Effector memory CD4-positive, alpha-beta T cell (primary cell): Measurements from ENCODE around the gene DAP.

Experiments
- DNase-seq, 3 donors: peaks; one replicate each; pipeline ENCODE4 v3.0.0-alpha.2; 2020
- H3K27ac ChIP-seq: 2 replicates; pipeline ENCODE4 v1.7.0; 2013; ENCODE audit warnings: mild to moderate bottlenecking, low read length, moderate library complexity; ENCODE audit not compliant: insufficient read depth, poor library complexity, severe bottlenecking
- H3K27me3 ChIP-seq: replicated peaks from 2 replicates; pipeline ENCODE4 v1.7.0; 2013; ENCODE audit warnings: mild to moderate bottlenecking, low read length; ENCODE audit not compliant: insufficient read depth, control insufficient read depth, poor library complexity, severe bottlenecking
- H3K36me3 ChIP-seq: 2 replicates; pipeline ENCODE4 v1.7.0; 2013; ENCODE audit warnings: mild to moderate bottlenecking, low read length, moderate library complexity; ENCODE audit not compliant: control insufficient read depth, insufficient read depth
- H3K4me1 ChIP-seq: 2 replicates; pipeline ENCODE4 v1.7.0; 2013; ENCODE audit warnings: low read length, mild to moderate bottlenecking; ENCODE audit not compliant: control insufficient read depth, insufficient read depth, poor library complexity, severe bottlenecking
- H3K4me3 ChIP-seq: 2 replicates; pipeline ENCODE4 v1.7.0; 2013; ENCODE audit warnings: low read length, low read depth, mild to moderate bottlenecking; ENCODE audit not compliant: insufficient read depth, poor library complexity, severe bottlenecking
- H3K9me3 ChIP-seq: 2 replicates; pipeline ENCODE4 v1.7.0; 2013; ENCODE audit warnings: mild to moderate bottlenecking, low read length, moderate library complexity; ENCODE audit not compliant: control insufficient read depth

The DAP gene

GRCh38 chr5:10747678-10748622 is 13.1 kb downstream of the DAP start:
- no peaks in the 10 kb centered on the region for H3K9me3 ChIP-seq
- H3K27me3 ChIP-seq, result no peaks in the 10 kb centered on the region
- H3K4me1 ChIP-seq, result no peaks in the 10 kb centered on the region
- no peak overlapping the region for H3K4me3 ChIP-seq
- no peak for DNase-seq
- peaks cover 49% of the 10 kb centered on the region for H3K36me3 ChIP-seq
- H3K27ac ChIP-seq, result no peak overlapping the region

DNA sequence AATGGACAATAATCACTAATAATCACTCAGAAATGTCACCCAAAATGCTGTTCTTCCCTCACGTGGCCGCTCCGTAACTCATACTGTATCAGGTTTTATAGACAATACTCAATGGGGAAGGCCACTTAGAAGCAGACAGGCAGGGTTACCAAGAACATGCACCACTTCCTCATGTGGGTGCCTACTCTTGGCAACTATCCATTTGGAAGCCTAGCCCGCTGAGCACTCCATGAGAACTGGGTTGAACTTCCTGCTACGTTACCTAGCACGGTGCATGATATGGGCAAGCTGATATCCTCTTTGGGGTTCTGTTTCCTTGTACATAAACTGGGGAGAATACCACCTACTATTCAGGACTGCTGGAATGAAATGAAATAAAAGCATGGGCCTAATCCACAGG is 14.3 kb downstream of the DAP start:
- no peak for DNase-seq
- Histone ChIP-seq H3K4me1 (no peaks in the 10 kb centered on the region), H3K27me3 (no peaks in the 10 kb centered on the region), H3K4me3 (no peak overlapping the region), H3K36me3 (peaks cover 44% of the 10 kb centered on the region), H3K27ac (no peak overlapping the region), H3K9me3 (no peaks in the 10 kb centered on the region)

DNA sequence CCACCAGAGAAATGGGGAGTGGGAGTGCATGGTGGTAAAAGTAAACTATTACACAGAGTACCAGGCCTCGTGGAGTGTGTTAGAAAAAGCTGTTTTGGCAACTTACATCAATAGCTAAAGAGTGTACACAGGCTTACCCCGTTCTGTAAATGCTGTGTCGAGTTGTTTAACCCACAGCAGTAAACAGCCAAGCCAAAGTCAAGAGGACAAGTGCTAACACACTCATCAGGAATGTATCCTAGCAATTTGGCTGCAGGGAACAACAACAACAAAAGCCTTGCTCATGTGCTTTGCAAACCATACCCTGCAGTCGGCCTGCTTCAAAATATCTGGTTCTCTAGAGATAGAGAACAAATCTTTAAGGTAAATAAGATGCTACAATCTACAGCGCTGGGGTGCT is 15.9 kb downstream of the DAP start:
- Histone ChIP-seq H3K27me3 (no peaks in the 10 kb centered on the region), H3K4me1 (no peaks in the 10 kb centered on the region), H3K27ac (no peak overlapping the region), H3K9me3 (no peaks in the 10 kb centered on the region), H3K4me3 (no peak overlapping the region), H3K36me3 (peaks cover 44% of the 10 kb centered on the region)
- DNase-seq, result no peak

DNA sequence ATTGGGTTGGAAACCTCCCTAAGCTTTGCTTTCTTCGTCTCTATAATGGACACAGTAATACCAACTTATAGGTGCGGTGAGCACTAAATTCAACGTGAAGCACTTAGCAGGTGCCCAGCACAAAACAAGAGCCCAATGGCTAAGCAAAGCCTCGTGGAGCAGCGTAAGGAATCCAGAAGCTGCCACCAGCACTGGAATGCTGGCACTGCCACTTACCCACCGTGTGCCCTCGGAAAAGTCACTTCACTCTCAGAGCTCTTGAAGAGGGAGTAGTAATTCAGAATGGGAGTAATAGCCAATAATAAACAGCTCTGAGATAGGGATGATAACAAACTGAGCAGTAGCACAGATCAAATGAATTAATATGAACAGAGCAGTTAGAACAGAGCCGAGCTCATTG is 16.4 kb downstream of the DAP start:
- H3K9me3 ChIP-seq, result no peaks in the 10 kb centered on the region
- H3K4me1 ChIP-seq, result no peaks in the 10 kb centered on the region
- no peaks in the 10 kb centered on the region for H3K27me3 ChIP-seq
- no peak overlapping the region for H3K4me3 ChIP-seq
- DNase-seq, result no peak
- no peak overlapping the region for H3K27ac ChIP-seq
- H3K36me3 ChIP-seq, result peaks cover 44% of the 10 kb centered on the region

GRCh38 chr5:10743951-10744350 is 17.1 kb downstream of the DAP start:
- H3K27me3 ChIP-seq, result no peaks in the 10 kb centered on the region
- DNase-seq, result no peak
- no peak overlapping the region for H3K4me3 ChIP-seq
- H3K4me1 ChIP-seq, result no peaks in the 10 kb centered on the region
- peaks cover 36% of the 10 kb centered on the region for H3K36me3 ChIP-seq
- no peaks in the 10 kb centered on the region for H3K9me3 ChIP-seq
- H3K27ac ChIP-seq, result no peak overlapping the region

GRCh38 chr5:10743526-10743925 is 17.5 kb downstream of the DAP start:
- Histone ChIP-seq H3K4me3 (no peak overlapping the region), H3K4me1 (no peaks in the 10 kb centered on the region), H3K27me3 (no peaks in the 10 kb centered on the region), H3K36me3 (peaks cover 35% of the 10 kb centered on the region), H3K27ac (no peak overlapping the region), H3K9me3 (no peaks in the 10 kb centered on the region)
- no peak for DNase-seq

DNA sequence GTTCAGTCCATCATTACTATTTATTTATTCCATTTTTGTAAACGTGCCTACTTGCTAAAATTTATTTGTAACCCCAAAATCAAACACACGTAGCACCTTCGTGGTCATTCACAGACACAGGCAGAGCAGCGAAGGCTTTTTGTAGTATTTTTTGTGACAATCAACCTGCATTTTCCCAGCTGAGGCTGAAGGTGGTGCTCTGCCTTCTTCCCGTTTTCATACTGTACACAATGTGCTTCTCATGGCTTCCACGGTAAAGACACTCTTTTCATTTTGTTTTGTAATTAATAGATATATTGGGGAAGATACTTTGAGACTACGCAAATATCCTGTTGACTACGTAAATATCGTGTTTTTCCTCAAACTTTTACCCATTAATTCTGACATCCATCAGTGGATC is 19.4 kb downstream of the DAP start:
- H3K27me3 ChIP-seq, result no peaks in the 10 kb centered on the region
- H3K4me3 ChIP-seq, result no peak overlapping the region
- H3K9me3 ChIP-seq, result no peaks in the 10 kb centered on the region
- H3K36me3 ChIP-seq, result peaks cover 19% of the 10 kb centered on the region
- H3K27ac ChIP-seq, result no peak overlapping the region
- DNase-seq, result no peak
- no peaks in the 10 kb centered on the region for H3K4me1 ChIP-seq

GRCh38 chr5:10740384-10740783 is 20.6 kb downstream of the DAP start:
- H3K4me1 ChIP-seq, result no peaks in the 10 kb centered on the region
- H3K36me3 ChIP-seq, result peaks cover 15% of the 10 kb centered on the region
- H3K27ac ChIP-seq, result no peak overlapping the region
- no peak overlapping the region for H3K4me3 ChIP-seq
- H3K27me3 ChIP-seq, result no peaks in the 10 kb centered on the region
- DNase-seq, result no peak
- H3K9me3 ChIP-seq, result no peaks in the 10 kb centered on the region

DNA sequence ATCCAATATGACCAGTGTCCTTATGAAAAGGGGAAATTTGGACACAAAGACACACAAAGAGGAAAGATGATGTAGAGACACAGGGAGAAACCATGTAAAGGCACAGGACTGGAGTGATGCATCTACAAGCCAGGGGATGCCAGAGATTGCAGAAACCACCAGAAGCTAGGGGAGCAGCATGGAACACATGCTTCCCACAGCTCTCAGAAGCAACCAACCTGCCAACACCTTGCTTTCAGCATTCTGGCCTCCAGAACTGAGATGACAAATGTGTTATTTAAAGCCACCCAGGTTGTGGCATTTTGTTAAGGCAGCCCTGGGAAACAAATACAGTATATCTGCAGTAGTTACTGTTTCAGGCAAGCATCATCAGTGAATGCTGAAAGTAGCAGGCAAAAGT is 23.2 kb downstream of the DAP start:
- H3K4me3 ChIP-seq, result no peak overlapping the region
- no peak overlapping the region for H3K27ac ChIP-seq
- H3K36me3 ChIP-seq, result no peaks in the 10 kb centered on the region
- H3K9me3 ChIP-seq, result no peaks in the 10 kb centered on the region
- no peaks in the 10 kb centered on the region for H3K27me3 ChIP-seq
- DNase-seq, result no peak
- no peaks in the 10 kb centered on the region for H3K4me1 ChIP-seq

GRCh38 chr5:10736808-10737207 is 24.2 kb downstream of the DAP start:
- Histone ChIP-seq H3K27me3 (no peaks in the 10 kb centered on the region), H3K27ac (no peak overlapping the region), H3K36me3 (no peaks in the 10 kb centered on the region), H3K4me3 (no peak overlapping the region), H3K9me3 (no peaks in the 10 kb centered on the region), H3K4me1 (no peaks in the 10 kb centered on the region)
- DNase-seq, result no peak
